Vagina (tissue), 2 donors: Measurements from ENCODE around the gene NKAIN2.

ENCODE experiments used
- POLR2AphosphoS5 ChIP-seq, 2 donors: sonication (generic); formaldehyde crosslinking; IDR thresholded peaks; one replicate each; pipeline ENCODE4 v1.9.0; 2017; ENCODE audit warnings: antibody characterized with exemption in 2 of 2, mild to moderate bottlenecking in 2 of 2, low read depth in 1 of 2; ENCODE audit not compliant: insufficient read depth in 1 of 2
- TF ChIP-seq, protein P1 (sequence below), 3 experiments: fragments of 450-650 bp in 2 of 3; fragments of 200-600 bp in 1 of 3; sonication (generic) in 1 of 3; IDR thresholded peaks; one replicate each; pipeline ENCODE4 v1.5.1; 2017 to 2019; ENCODE audit warnings: antibody characterized with exemption in 3 of 3, mild to moderate bottlenecking in 2 of 3, moderate library complexity in 2 of 3

DNA sequence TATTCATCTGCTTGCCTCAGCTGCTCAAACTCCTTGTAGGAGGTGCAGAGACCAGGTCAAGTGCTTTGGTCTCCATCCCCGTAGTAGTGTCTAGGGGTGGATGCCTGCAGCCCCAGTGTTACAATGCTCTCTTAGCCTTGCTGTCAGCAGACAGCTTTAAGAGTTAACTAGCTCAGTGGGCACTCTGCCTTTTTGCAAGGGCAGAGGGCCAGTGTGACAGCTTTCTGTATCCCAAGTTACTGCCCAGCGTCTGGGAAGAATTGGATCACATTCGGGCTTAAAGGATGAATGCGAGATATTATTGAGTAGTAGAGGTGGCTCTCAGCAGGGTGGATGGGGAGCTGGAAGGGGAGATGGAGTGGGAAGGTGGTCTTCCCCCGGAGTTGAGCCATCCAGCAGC is 818.7 kb downstream of the NKAIN2 start:
- TF ChIP-seq, protein P1, sequence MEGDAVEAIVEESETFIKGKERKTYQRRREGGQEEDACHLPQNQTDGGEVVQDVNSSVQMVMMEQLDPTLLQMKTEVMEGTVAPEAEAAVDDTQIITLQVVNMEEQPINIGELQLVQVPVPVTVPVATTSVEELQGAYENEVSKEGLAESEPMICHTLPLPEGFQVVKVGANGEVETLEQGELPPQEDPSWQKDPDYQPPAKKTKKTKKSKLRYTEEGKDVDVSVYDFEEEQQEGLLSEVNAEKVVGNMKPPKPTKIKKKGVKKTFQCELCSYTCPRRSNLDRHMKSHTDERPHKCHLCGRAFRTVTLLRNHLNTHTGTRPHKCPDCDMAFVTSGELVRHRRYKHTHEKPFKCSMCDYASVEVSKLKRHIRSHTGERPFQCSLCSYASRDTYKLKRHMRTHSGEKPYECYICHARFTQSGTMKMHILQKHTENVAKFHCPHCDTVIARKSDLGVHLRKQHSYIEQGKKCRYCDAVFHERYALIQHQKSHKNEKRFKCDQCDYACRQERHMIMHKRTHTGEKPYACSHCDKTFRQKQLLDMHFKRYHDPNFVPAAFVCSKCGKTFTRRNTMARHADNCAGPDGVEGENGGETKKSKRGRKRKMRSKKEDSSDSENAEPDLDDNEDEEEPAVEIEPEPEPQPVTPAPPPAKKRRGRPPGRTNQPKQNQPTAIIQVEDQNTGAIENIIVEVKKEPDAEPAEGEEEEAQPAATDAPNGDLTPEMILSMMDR (IDR thresholded peaks at IDR 0.05), result no peak
- TF ChIP-seq POLR2AphosphoS5 (IDR thresholded peaks at IDR 0.05; ENCODE audit: insufficient read depth in 1 of 2, low read depth in 1 of 2), result no peak
